Measurements from ENCODE around the gene PIK3R3. TPM values are rescaled to one million over a fixed set of nuclear protein-coding genes. Genes with fewer than 3 reads are reported as not detected.

Gene PIK3R3
- total and polyA plus RNA-seq, 9 of the 15 experiments (the other 6 are each of a cell fraction or from before 2014, with no cell fraction given): 1.4 to 7.7 (median 4.6) TPM

DNA sequence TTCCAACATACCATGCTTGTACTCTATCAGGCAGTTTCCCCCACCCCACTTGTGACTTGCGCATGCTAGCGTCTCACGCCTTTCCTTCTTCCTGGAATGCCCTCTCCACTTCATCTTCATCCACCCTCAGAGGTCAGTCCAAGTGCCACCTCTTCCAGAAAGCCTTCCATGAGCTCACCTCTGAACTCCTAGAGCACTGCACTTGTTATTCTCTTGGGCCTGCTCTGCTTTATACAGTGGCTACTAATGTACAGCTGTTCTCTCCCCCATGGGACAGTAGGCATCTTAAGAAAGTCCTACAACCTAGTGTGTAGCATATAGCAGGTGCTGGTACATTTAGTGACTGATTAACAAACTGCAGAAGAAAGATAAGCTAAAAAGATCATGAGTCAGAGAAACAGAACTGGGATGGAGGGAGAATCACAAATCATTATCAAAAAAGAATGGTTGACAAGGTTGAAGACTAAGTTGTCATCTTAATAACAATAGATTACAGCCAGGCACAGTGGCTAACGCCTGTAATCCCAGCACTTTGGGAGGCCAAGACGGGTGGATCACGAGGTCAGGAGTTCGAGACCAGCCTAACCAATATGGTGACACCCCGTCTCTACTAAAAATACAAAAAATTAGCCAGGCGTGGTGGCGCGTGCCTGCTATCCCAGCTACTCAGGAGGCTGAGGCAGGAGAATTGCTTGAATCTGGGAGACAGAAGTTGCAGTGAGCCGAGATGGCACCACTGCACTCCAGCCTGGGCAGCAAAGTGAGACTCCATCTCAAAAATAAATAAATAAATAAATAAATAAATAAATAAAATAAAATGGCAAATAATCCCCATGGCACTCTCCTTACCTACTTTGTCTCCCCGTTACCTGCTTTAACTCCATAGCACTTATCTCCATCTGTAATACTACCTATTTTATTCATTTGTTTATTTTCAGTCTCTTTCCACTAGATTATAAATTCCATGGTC is 26.2 kb upstream of the PIK3R3 start (continued):
- no peak for TF ChIP-seq MTF1 (CRISPR knock-in tag; IDR thresholded peaks at IDR 0.05; ENCODE audit: borderline replicate concordance)
- TF ChIP-seq HNRNPK (IDR thresholded peaks at IDR 0.05; ENCODE audit: low read depth, low read length, poor library complexity, severe bottlenecking): no peak
- TF ChIP-seq SRSF9 (IDR thresholded peaks at IDR 0.05; ENCODE audit: borderline replicate concordance, low read depth, low read length): no peak
- TF ChIP-seq CHD2 (IDR thresholded peaks at IDR 0.05; ENCODE audit: low read depth, low read length): no peak
- TF ChIP-seq TBL1XR1 (IDR thresholded peaks at IDR 0.05; ENCODE audit: low read length in 2 of 2): peak; percentile 48 to 95; a peak in 3 of 4 replicates
- peak; percentile 72 for TF ChIP-seq MAFK (IDR thresholded peaks at IDR 0.05; ENCODE audit: low read length)
- peak; percentile 36; the same call in 1 of the 2 replicates for TF ChIP-seq ZNF431 (CRISPR knock-in tag; IDR thresholded peaks at IDR 0.05)
- TF ChIP-seq JUN (IDR thresholded peaks at IDR 0.05; ENCODE audit: borderline replicate concordance, low read depth, low read length): peak; percentile 90
- TF ChIP-seq JUN (CRISPR knock-in tag; IDR thresholded peaks at IDR 0.05; ENCODE audit: borderline replicate concordance): peak; percentile 86; the same call in 1 of the 2 replicates
- peak; percentile 87 for TF ChIP-seq MYNN (IDR thresholded peaks at IDR 0.05)
- TF ChIP-seq MYNN (CRISPR knock-in tag; IDR thresholded peaks at IDR 0.05): no peak
- TF ChIP-seq TOE1 (IDR thresholded peaks at IDR 0.05; ENCODE audit: borderline replicate concordance): peak; percentile 95
- TF ChIP-seq TOE1 (CRISPR knock-in tag; IDR thresholded peaks at IDR 0.05; ENCODE audit: borderline replicate concordance, low read depth): no peak
- TF ChIP-seq PRMT5 (CRISPR knock-in tag; IDR thresholded peaks at IDR 0.05): no peak
- TF ChIP-seq GABPA (tag; conservative IDR thresholded peaks at IDR 0.05; ENCODE audit: low read depth): no peak
- peak; percentile 100 for TF ChIP-seq SMARCE1 (IDR thresholded peaks at IDR 0.05)
- TF ChIP-seq, protein P1, sequence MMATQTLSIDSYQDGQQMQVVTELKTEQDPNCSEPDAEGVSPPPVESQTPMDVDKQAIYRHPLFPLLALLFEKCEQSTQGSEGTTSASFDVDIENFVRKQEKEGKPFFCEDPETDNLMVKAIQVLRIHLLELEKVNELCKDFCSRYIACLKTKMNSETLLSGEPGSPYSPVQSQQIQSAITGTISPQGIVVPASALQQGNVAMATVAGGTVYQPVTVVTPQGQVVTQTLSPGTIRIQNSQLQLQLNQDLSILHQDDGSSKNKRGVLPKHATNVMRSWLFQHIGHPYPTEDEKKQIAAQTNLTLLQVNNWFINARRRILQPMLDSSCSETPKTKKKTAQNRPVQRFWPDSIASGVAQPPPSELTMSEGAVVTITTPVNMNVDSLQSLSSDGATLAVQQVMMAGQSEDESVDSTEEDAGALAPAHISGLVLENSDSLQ (IDR thresholded peaks at IDR 0.05): peak; percentile 96
- peak; percentile 100 for TF ChIP-seq DPF2 (IDR thresholded peaks at IDR 0.05)
- TF ChIP-seq, protein P2, sequence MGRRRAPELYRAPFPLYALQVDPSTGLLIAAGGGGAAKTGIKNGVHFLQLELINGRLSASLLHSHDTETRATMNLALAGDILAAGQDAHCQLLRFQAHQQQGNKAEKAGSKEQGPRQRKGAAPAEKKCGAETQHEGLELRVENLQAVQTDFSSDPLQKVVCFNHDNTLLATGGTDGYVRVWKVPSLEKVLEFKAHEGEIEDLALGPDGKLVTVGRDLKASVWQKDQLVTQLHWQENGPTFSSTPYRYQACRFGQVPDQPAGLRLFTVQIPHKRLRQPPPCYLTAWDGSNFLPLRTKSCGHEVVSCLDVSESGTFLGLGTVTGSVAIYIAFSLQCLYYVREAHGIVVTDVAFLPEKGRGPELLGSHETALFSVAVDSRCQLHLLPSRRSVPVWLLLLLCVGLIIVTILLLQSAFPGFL (CRISPR knock-in tag; IDR thresholded peaks at IDR 0.05): no peak
- no peak for TF ChIP-seq WHSC1 (IDR thresholded peaks at IDR 0.05; ENCODE audit: low read length)
- no peak for TF ChIP-seq ZNF121 (CRISPR knock-in tag; conservative IDR thresholded peaks at IDR 0.05)
- peak; percentile 87 for TF ChIP-seq CCNT2 (IDR thresholded peaks at IDR 0.05; ENCODE audit: borderline replicate concordance, extremely low read depth, insufficient read length, low read depth, low read length)
- TF ChIP-seq SPI1 (IDR thresholded peaks at IDR 0.05; ENCODE audit: borderline replicate concordance, low read depth, low read length): no peak
- no peak for TF ChIP-seq ZKSCAN3 (CRISPR knock-in tag; IDR thresholded peaks at IDR 0.05)
- peak; percentile 100 for TF ChIP-seq TAL1 (IDR thresholded peaks at IDR 0.05)
- TF ChIP-seq NFE2L1 (tag; IDR thresholded peaks at IDR 0.05; ENCODE audit: borderline replicate concordance, low read depth): no peak

Data from K562 (cell line).